GM23248 (cell line): ENCODE measurements around the gene RCBTB1. TPM values are rescaled to one million over a fixed set of nuclear protein-coding genes. Genes with fewer than 3 reads are reported as not detected.

ENCODE experiments used
- DNase-seq: peaks from one replicate; pipeline ENCODE4 v3.0.0-alpha.2; 2015
- H2AFZ ChIP-seq: fragments of 200-600 bp; sonication (generic); 2 replicates; pipeline ENCODE4 v1.6.1; 2016; ENCODE audit warnings: antibody characterized with exemption
- H3F3A ChIP-seq: fragments of 200-600 bp; sonication (generic); 2 replicates; pipeline ENCODE4 v1.6.1; 2016; ENCODE audit warnings: mild to moderate bottlenecking, antibody characterized with exemption, mixed run types; ENCODE audit not compliant: insufficient read depth
- H3K27ac ChIP-seq: fragments of 200-600 bp; sonication (generic); 2 replicates; pipeline ENCODE4 v1.5.1; 2016; ENCODE audit warnings: mild to moderate bottlenecking
- H3K27me3 ChIP-seq: fragments of 200-600 bp; sonication (generic); replicated peaks from 2 replicates; pipeline ENCODE4 v1.6.1; 2016; ENCODE audit warnings: mild to moderate bottlenecking; ENCODE audit not compliant: insufficient read depth
- H3K36me3 ChIP-seq: fragments of 200-600 bp; sonication (generic); 2 replicates; pipeline ENCODE4 v1.6.1; 2016; ENCODE audit warnings: low read depth, mild to moderate bottlenecking
- H3K4me1 ChIP-seq: fragments of 200-600 bp; sonication (generic); 2 replicates; pipeline ENCODE4 v1.6.1; 2016; ENCODE audit warnings: mild to moderate bottlenecking; ENCODE audit not compliant: insufficient read depth
- H3K4me2 ChIP-seq: fragments of 200-600 bp; sonication (generic); one replicate; pipeline ENCODE4 v1.6.1; 2016; ENCODE audit warnings: mild to moderate bottlenecking; ENCODE audit not compliant: unreplicated experiment
- H3K4me3 ChIP-seq: fragments of 200-600 bp; sonication (generic); 2 replicates; pipeline ENCODE4 v1.5.1; 2016; ENCODE audit warnings: mild to moderate bottlenecking
- H3K79me2 ChIP-seq: fragments of 200-600 bp; sonication (generic); 2 replicates; pipeline ENCODE4 v1.6.1; 2016; ENCODE audit warnings: mild to moderate bottlenecking; ENCODE audit not compliant: insufficient read depth
- H3K9ac ChIP-seq: fragments of 200-600 bp; sonication (generic); 2 replicates; pipeline ENCODE4 v1.6.1; 2016; ENCODE audit warnings: mild to moderate bottlenecking
- H3K9me2 ChIP-seq: fragments of 200-600 bp; sonication (generic); 2 replicates; pipeline ENCODE4 v1.6.1; 2016; ENCODE audit warnings: mixed run types, mild to moderate bottlenecking, moderate library complexity; ENCODE audit not compliant: insufficient read depth
- H3K9me3 ChIP-seq: fragments of 200-600 bp; sonication (generic); one replicate; pipeline ENCODE4 v1.6.1; 2017; ENCODE audit warnings: low read depth
- H4K20me1 ChIP-seq: fragments of 200-600 bp; sonication (generic); 2 replicates; pipeline ENCODE4 v1.6.0; 2016; ENCODE audit not compliant: insufficient read depth
- EZH2 ChIP-seq: fragments of 200-600 bp; sonication (generic); IDR thresholded peaks from 2 replicates; pipeline ENCODE4 v1.6.1; 2018; ENCODE audit warnings: antibody characterized with exemption, mild to moderate bottlenecking; ENCODE audit not compliant: insufficient read depth, poor library complexity, severe bottlenecking
- EZH2phosphoT487 ChIP-seq: fragments of 200-600 bp; sonication (generic); IDR thresholded peaks from 2 replicates; pipeline ENCODE4 v1.6.1; 2018; ENCODE audit warnings: antibody characterized with exemption, moderate library complexity, mild to moderate bottlenecking, low read depth; ENCODE audit not compliant: insufficient read depth
- WGBS, 2 experiments: methylation state at CpG; one replicate each; pipeline ENCODE4 v1.1.6; 2015 to 2017; ENCODE audit warnings: low lambda C conversion rate in 2 of 2, low coverage in 1 of 2; ENCODE audit errors: missing lambda C conversion rate in 2 of 2; 5-methylcytosine and 5-hydroxymethylcytosine counted together
- in situ Hi-C: fragments of 300-500 bp; cut with MboI; formaldehyde crosslinking; loops from 2 replicates; pipeline ENCODE4 v1.15.0; 2020
- polyA plus RNA-seq: library from polyadenylated mRNA; unstranded; fragments of >200 nt; fragmentation: Nextera tagmentation; extraction: Ambion mirVana; gene quantifications from 2 replicates; pipeline ENCODE4 v1.2.1, GENCODE V29; 2016
- total RNA-seq: library from RNA; depleted of rRNA; stranded (reverse); fragments of >200 nt; shearing (Covaris generic); gene quantifications from 2 replicates; pipeline ENCODE4 v1.2.3, GENCODE V29; 2014

RCBTB1 gene
- total and polyA plus RNA-seq, 2 experiments from 2014 or later: 9.5 to 9.9 TPM

GRCh38 chr13:49587311-49587847, 2.0 kb upstream of the RCBTB1 start:
- Histone ChIP-seq H3K27ac (0 out of 2 replicates have a peak overlapping the region, but pooled peaks have one; percentile 17), H3K36me3 (no peaks in the 10 kb centered on the region), H3K4me1 (peaks cover 14% of the 10 kb centered on the region), H3K9me2 (no peaks in the 10 kb centered on the region), H3K9ac (no peak overlapping the region), H3K4me2 (no peak overlapping the region), H3K4me3 (no peak overlapping the region), H4K20me1 (no peaks in the 10 kb centered on the region), H3K79me2 (peaks cover 14% of the 10 kb centered on the region), H2AFZ (peak overlapping the region; percentile 99), H3F3A (peaks cover 14% of the 10 kb centered on the region), H3K27me3 (no peaks in the 10 kb centered on the region), H3K9me3 (no peaks in the 10 kb centered on the region)
- in situ Hi-C loops: no loop called here
- TF ChIP-seq EZH2 (no peak), EZH2phosphoT487 (no peak)
- WGBS, 2 experiments: 39 to 43% methylated on average over 2 of the region's 2 CpGs
- peak; percentile 57 for DNase-seq

DNA sequence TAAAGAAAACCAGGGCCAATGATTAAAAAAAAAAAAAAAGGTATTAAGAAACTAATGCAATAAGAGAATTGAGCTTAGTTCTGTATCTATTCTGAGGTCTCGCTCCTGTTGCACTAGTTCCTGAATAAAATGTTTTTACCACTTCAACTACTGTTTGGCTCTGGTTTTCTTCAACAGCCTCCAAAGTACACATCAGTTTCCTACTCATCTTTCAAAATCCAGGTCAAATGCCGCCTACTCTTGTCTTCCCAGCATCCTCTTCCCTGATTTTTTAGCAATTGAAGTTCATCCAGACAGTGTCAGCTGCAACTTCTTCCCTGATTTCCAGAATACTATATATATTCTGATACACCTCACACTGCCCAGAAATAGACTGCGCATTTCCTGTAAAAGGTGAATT, 1.4 kb upstream of the RCBTB1 start:
- 84 to 88% methylated on average over 3 of the region's 3 CpGs for WGBS, 2 experiments
- H2AFZ ChIP-seq: peak overlapping the region; percentile 99
- H3K79me2 ChIP-seq: peaks cover 14% of the 10 kb centered on the region
- H3F3A ChIP-seq: peaks cover 14% of the 10 kb centered on the region
- H3K36me3 ChIP-seq: no peaks in the 10 kb centered on the region
- H3K9me3 ChIP-seq: no peaks in the 10 kb centered on the region
- H3K4me3 ChIP-seq: no peak overlapping the region
- no peak for DNase-seq
- H3K27ac ChIP-seq: peak overlapping the region; percentile 17; the same call in 1 of the 2 replicates
- H3K9me2 ChIP-seq: no peaks in the 10 kb centered on the region
- no peak overlapping the region for H3K9ac ChIP-seq
- no peaks in the 10 kb centered on the region for H3K27me3 ChIP-seq
- in situ Hi-C loops: no loop called here
- TF ChIP-seq EZH2 (no peak), EZH2phosphoT487 (no peak)
- H4K20me1 ChIP-seq: no peaks in the 10 kb centered on the region
- H3K4me1 ChIP-seq: peaks cover 14% of the 10 kb centered on the region
- H3K4me2 ChIP-seq: no peak overlapping the region

- no peaks in the 10 kb centered on the region for H3K9me3 ChIP-seq
- no peak for TF ChIP-seq EZH2phosphoT487
- no peak for TF ChIP-seq EZH2
- peak; percentile 28 for DNase-seq
- H4K20me1 ChIP-seq: no peaks in the 10 kb centered on the region
- no peaks in the 10 kb centered on the region for H3K9me2 ChIP-seq
- peaks cover 14% of the 10 kb centered on the region for H3K4me1 ChIP-seq
- 0 out of 2 replicates have a peak, but pooled peaks cover 4% of the 10 kb centered on the region for H3K36me3 ChIP-seq
- peak overlapping the region; percentile 84 for H3K9ac ChIP-seq
- H3K27ac ChIP-seq: no peak overlapping the region; the same call in 1 of the 2 replicates
- peak overlapping the region; percentile 85 for H3K4me3 ChIP-seq
- peak overlapping the region; percentile 99 for H3K4me2 ChIP-seq
- peak overlapping the region; percentile 99 for H2AFZ ChIP-seq
- peaks cover 14% of the 10 kb centered on the region for H3F3A ChIP-seq
- in situ Hi-C loops: no loop called here
- WGBS, 2 experiments: 1% methylated on average over 16 of the region's 16 CpGs
- H3K79me2 ChIP-seq: peaks cover 14% of the 10 kb centered on the region
- H3K27me3 ChIP-seq: no peaks in the 10 kb centered on the region
These were observed 581 bp downstream of the RCBTB1 start for GRCh38 chr13:49584771-49585182.

GRCh38 chr13:49580980-49581680, 4.2 kb downstream of the RCBTB1 start:
- Histone ChIP-seq H3K36me3 (0 out of 2 replicates have a peak, but pooled peaks cover 7% of the 10 kb centered on the region), H3K79me2 (peaks cover 14% of the 10 kb centered on the region), H3K4me1 (peaks cover 9% of the 10 kb centered on the region), H3K9me3 (no peaks in the 10 kb centered on the region), H3K27ac (no peak overlapping the region), H3K27me3 (no peaks in the 10 kb centered on the region), H3K4me3 (no peak overlapping the region), H2AFZ (no peak overlapping the region), H3K9ac (no peak overlapping the region), H3K9me2 (no peaks in the 10 kb centered on the region), H3K4me2 (no peak overlapping the region), H3F3A (0 out of 2 replicates have a peak, but pooled peaks cover under 1% of the 10 kb centered on the region), H4K20me1 (no peaks in the 10 kb centered on the region)
- WGBS, 2 experiments: 89 to 99% methylated on average over 5 of the region's 5 CpGs
- no peak for TF ChIP-seq EZH2phosphoT487
- TF ChIP-seq EZH2: no peak
- DNase-seq: no peak
- in situ Hi-C loops: no loop called here
